ENCODE data around the gene CCDC68.

GRCh38 chr18:54947091-54947490 is 12.2 kb downstream of the CCDC68 start:
- TF ChIP-seq, protein P1, sequence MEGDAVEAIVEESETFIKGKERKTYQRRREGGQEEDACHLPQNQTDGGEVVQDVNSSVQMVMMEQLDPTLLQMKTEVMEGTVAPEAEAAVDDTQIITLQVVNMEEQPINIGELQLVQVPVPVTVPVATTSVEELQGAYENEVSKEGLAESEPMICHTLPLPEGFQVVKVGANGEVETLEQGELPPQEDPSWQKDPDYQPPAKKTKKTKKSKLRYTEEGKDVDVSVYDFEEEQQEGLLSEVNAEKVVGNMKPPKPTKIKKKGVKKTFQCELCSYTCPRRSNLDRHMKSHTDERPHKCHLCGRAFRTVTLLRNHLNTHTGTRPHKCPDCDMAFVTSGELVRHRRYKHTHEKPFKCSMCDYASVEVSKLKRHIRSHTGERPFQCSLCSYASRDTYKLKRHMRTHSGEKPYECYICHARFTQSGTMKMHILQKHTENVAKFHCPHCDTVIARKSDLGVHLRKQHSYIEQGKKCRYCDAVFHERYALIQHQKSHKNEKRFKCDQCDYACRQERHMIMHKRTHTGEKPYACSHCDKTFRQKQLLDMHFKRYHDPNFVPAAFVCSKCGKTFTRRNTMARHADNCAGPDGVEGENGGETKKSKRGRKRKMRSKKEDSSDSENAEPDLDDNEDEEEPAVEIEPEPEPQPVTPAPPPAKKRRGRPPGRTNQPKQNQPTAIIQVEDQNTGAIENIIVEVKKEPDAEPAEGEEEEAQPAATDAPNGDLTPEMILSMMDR (IDR thresholded peaks at IDR 0.05): no peak
- no peak for TF ChIP-seq EP300 (IDR thresholded peaks at IDR 0.05)
